Dermis microvascular lymphatic vessel endothelial cell (primary cell): ENCODE measurements around the gene PDE4D. TPM values are rescaled to one million over a fixed set of nuclear protein-coding genes. Genes with fewer than 3 reads are reported as not detected.

ENCODE experiments used
- DNase-seq, 2 donors: peaks; one replicate each; pipeline versions ENCODE4 v3.0.0 to v3.0.0-alpha.2; 2010; ENCODE audit warnings: low read depth in 2 of 2
- total RNA-seq: library from RNA; depleted of rRNA; stranded (reverse); fragments of >200 nt; gene quantifications from 2 replicates; pipeline ENCODE4 v1.2.1, GENCODE V29; 2014

The PDE4D gene
- total RNA-seq, 1 donor from 2014 or later, result 22.1 TPM

DNA sequence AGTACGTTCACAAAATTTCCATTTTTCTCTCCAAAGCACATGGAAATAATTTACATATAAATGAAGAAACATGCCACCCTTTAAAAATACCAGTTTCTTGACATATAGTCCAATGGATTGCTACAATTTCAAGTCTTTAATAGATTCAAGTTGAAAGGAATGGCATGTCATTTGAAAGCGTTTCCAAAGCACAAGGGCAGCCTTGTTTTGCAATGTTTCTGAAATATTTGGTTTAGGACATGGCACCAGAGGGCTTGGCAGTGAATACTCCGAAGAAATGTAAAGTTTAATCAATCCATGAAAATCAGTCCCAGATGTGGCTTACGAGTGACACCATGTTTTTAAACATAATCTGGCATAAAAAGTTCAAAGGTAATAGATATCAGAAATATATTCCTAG is 333.7 kb downstream of the PDE4D start:
- DNase-seq, result no peak

DNA sequence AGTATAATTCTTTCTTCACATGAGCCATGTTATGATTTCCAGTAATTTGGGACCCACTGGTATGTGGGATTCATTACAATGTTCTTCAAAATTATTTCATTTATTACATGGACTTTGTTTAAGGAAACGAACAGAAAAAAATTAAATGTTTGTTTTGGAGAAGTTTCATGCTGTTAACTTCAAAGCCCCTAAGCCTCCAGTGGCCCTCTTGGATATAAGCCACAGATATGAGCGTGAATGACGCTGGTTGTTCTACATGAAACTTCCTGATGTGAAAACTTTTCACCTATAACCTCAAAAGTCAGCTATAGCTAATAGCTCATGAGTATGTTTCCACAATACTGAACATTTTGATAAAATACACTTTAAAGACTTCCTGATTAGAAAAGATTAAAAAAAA is 334.2 kb downstream of the PDE4D start:
- peak; percentile 86 to 94 for DNase-seq

DNA sequence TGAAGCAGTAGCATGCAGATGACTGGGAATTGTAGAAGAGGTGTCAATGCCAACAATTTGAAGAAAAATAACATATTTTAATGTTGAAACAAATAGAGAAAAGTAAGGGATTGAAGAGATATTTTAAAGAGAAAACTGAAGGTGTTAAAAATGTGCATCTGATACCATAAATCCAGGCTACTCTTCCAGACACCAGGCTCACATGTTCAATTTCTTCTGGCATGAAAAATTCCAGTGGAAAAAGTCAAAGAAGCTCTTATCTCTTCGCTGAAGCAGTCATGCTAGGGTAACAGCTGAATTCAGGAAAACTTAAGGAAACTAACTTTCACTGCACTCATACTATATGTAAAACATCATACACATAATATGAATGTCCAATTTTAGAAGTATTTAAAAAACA is 335.0 kb downstream of the PDE4D start:
- DNase-seq, result no peak

DNA sequence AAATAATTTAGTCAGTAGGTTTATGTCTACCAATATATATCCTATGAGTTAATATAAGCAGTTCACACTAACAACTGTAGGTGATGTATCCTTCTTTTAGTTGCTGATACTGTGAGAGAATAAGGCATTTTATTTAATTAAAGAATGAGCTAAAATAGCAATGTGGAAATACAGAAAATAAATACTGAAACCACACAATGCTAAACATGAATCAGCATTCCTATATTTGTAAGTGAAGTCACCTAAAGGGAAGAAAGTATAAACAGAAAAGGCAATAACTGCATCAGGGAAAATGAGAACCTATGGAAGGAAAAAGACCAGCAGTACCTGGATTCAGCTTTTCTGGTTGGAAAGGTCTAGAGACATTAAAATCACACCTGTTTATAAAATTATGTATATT is 336.0 kb downstream of the PDE4D start:
- DNase-seq, result no peak

DNA sequence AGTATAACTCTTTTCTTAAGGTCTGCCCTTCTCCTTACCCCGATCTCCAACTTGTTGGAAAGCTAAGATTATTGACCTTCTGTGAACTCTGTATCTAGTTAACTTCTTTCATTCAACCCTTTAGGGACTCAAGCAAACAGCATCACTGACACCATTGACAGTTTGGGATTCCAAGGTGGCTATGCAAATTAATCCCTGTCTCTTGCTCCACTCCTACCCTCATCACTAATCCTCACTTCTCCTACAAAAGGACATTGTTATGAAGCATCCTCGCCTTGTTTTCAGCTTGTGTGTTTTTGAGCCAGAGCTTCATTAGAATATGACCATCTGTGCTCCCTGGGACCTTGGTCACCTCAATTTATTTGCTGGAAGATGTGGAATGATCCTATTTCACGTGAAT is 337.9 kb downstream of the PDE4D start:
- no peak for DNase-seq

DNA sequence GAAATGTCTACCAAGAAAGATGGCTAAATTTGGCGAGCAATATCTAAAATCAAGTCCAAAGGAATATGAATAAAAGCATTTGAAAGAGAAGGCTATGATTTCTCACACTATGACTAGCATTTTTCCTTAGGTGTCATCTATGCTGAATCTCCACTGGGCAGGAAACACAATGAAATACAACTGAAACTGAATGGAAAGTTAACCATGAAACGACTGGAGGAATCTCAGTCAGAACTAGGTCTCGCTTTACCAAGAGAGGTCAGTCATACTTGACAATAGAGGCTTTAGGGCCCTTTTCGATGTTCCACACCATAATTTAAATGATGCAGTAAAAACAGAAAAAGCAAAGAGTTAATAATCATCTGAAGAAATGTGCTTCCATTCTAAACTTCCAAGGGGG is 339.0 kb downstream of the PDE4D start:
- no peak for DNase-seq

DNA sequence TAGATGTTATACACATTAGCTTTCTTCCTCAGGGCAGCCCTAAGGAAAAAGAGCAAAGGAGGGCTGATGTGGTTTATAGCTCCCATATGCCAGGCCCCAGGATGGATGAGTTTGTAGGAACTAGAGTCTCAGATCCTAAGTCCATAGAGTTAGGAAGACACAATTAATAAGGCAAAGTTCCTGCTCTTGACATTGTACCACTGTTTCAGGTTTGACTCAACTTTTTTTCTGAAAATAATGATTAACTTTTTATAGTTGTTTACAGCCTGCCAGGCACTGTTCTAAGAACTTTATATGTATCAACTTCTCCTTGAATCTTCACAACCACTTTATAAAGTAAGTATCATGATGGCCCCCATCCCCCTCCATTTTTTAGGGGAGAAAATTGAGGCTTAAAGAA is 339.5 kb downstream of the PDE4D start:
- DNase-seq, result no peak

DNA sequence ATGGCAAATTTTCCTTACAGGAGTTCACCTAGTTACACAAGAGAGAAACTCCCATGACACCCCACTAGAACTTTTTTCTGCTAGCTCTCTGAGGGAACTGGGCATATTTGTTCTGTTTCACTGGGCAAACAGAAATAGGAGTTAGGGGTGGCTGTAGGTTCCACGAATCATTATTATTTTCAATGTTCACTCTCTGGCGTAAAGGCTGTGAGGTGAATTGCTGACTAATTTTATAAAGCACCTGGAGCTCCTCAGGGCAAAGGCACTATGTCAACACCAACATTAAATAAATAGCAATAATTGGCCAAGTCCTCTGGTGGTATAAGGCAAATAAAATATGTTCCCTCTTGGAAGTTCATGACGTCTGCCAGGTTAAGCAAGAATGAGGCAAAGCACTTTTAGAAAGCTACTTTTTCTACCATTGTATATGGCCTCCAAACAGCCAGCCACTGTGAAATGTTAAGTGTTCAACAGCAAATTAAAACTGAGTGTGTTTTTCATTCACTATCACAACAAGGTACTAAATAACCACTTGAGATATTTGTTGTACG is 344.6 kb downstream of the PDE4D start:
- no peak for DNase-seq

DNA sequence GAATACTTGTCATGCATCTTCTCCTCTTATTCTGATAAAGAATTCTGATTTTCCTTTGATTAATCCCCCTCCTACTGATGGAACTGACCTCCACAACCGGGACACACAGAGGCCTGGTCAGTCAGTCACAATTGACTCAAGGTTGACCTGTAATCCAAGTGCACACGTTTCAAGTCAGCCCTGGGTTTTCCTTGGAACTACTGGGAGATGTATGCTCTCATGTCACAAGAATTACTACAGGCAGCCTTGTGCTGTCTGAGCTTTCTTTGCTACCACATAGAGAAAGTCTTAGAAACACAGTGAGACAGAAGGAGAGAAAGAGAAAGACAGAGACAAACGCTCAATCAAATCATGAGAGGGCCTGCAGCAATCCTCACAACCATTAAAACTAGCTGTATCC is 345.8 kb downstream of the PDE4D start:
- DNase-seq, result no peak

DNA sequence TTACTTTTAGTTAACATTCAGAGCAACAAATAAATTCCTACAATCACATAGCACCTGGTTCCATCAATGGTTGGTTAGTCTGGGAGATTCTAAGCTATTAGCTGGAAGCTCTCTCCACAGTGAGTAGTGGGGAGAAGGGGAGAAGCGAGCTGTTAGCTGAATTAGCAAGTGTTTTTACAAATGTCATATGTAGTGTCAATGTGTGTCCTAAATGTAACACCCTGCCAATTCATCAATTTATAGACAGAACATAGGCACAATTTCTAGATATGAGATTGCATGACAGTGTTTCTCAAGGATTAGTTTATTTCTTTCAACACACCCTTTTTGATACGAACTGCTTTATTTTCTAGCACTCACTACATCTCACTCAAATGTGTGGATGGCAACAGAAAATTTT is 349.0 kb downstream of the PDE4D start:
- DNase-seq, result no peak

DNA sequence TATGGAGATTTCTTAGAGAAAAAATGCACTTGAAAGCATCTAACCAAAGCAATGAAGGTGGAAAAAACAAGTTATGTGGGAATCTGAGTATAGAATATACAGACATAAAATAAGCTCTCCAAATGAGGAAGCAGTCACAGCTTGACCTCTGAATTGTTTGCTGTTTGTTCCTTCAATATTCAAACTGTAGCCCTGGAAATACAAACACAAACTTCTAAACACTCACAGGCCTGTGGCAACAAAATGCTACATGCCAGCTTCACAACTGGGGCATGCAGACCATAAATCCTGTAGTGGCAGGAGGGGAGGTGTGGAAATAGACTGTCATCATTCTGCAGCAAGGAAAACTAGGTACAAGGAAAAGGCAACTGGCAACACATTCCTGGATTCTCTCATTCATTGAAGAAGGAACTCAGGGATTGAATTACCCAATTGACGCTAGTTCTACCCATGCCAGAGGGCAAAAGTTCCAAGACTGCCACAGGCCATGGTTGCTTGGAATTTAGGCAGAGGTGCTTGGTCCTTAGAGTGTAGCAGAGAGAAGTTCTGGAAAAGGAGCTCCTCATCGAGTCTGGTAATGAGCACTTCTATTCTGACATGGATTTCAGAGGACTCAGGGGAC is 349.6 kb downstream of the PDE4D start:
- peak; percentile 43 to 85 for DNase-seq

DNA sequence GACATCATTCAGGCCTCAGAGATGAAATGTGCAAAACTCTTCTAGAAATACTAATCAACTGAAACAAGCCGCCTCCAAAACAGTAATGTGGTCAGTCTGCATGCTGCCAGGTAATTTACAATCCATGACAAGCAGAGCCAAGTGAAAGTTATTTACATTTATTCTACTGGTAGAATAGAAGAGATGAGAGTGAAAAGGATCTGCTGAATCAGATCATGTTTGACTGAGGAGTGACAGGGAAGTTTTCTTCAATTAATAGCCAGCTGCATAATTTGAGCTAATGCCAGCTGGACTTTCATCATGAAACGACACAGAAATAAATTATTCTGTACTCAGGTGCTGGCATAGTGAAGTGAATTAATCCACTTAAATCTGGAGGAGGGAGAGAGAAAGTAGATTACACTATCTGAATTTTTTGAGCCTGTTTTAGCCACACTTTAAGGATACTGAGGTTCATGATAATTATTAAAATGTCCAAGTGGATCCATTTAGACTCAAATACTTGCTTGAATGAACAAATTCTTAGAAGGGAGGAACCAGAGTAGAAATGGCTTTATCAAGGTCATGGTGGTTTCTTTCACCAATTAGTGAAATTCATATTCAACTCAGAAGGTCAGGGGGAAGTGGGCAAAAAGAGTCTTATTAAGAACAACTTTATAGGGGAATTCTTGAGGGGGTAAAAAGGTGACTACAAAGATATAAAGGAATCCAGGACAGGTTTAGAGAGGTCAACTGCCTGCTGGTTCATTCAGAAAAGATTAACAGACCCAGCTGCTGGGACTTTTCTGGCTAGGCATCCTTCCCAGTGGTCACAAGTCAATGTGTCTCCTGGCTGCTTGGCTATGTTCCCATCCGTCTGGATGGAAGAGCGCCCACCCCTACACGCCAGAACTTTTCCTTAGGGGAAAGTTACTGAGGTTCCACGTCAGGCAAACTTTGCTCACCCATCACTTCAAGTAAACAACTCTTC is 350.4 kb downstream of the PDE4D start:
- peak; percentile 53 to 98 for DNase-seq

DNA sequence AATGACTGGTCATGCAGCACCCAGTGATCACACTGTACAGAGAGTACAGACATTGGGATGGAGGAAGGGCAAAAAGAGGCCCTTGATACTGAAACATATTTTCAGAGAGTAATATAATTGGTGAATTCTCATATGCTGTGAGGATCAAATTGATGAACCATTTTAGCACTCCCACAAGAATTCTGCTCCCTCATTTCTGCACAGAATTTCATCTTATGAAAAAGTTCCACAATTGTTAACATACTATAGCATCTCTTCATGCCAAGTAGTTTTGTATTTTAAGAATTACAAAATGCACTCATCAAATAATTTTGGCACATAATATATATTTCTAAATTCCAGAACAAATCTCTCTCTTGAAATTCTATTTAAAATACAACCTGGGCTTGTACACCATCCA is 351.2 kb downstream of the PDE4D start:
- DNase-seq, result no peak

DNA sequence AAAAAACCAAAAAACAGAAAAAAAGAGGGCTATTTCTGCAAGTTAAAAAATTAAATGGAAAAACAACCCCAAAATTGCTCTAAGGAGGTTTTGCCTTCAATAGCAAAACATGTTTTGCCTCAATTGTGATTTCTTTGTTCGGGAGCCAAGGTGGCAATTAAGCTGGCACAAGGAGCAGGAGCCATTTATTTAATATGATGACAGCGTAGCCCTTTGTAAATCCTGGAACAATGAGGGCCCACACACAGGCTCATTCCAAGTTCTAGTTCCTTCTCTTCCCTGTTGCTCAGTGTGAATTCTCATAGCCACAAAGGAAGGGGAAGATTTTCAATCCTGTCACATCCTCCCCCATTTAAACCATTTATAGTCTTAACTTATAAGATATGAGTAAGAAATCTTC is 353.2 kb downstream of the PDE4D start:
- peak in 1 of 2 donors; percentile 38 for DNase-seq

DNA sequence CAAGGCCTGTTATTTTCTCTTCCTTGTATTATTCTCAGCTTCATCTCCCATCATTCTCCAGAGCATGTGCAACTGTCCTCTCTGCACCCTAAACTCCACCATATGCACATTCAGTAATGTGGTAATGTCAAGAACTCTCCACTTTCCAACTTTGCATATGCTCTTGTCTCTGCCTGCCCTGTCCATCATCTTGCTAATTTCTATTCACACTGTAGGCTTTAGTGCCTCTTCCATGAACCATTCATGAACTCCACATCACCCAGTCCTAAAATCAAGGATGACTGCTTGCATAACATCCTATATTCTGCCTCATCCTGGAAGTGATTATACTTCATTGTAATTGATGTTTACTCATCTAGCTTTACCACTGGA is 354.8 kb downstream of the PDE4D start:
- DNase-seq, result no peak

DNA sequence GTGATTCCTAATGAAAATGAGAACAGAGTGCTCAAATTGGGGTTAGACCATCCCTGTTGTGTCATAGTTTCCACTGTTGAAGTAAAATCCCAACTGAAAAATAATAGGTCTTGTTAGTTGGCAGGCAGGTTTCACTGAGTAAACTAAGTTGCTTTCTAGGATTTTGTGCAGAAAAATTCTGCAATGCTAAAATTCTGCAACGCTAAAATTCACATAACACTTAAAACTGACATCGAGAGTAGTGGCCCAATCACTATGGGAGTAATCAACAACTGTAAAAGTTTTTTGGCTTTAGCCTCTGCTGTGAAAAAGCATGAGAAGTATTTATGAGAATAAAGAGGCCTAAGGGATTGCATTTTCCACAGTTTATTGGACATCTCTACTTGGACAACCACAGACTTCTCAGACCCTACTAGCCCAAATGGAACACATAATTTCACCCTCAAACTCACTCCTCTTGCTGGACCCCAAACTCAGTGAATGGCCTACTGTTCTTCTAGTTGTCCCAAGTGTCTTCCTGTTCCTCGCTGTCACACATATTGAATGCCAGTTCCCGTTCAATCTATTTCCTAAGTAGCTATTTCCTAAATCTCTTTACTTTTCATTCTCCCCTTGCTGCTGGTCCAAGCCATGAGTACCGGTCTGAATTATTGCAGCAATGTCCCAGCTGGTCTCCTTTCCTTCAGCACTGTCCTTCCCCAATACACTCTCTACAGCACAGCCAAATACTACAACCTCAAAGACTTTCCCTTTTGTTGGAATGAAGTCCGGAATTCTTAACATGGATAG is 355.4 kb downstream of the PDE4D start:
- no peak for DNase-seq

DNA sequence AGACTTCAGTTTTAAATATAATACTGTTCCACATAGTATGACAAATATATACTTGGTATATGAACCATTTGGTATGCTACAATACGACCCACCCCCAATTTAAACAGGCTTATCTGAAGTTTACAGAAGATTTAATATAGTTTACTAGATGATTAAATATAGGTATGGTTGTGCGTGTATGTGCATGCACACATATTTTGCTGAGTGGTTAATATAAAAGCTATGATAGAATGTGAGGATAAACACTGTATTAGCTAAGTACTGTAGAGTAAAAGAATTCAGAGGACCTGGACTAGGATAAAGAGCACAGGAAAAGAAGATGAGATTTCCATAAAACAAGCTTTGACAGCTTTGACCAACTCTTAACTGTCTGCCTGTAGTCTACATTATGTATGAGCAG is 356.7 kb downstream of the PDE4D start:
- DNase-seq, result no peak

DNA sequence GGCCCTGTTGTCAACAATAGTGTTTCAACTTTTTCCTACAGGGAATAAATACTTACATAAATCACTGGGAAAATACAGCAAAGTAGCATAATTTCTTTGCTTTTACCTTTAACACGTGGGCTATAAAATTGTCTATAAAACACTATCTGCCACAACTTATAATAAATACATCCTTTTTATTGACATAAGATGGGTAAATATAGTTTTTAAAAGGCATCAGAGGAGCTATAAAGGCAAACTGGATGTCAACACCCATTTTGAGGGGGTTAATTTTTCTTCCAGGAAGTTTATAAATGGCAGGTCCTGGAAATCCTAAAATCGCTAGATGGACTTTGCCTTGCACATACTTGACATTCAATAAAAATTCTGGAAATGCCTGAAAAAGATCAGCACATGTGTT is 358.0 kb downstream of the PDE4D start:
- no peak for DNase-seq

DNA sequence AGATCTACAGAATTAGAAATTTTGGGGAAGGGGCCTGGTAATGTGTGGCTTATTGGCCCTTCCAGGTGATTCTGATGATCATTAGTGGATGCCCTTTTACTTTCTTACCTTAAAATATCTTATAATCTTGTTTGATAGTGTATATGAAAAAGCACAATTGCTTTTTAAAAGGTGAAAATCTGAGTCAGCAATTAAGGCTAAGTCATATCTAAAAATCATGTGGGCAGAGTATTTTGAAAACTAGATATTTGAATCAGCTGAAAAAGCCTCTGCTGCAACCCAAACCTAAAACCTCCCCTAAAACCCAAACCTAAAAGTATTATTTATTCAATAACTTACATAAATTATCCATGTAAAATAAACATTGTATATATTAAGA is 359.8 kb downstream of the PDE4D start:
- DNase-seq, result no peak

DNA sequence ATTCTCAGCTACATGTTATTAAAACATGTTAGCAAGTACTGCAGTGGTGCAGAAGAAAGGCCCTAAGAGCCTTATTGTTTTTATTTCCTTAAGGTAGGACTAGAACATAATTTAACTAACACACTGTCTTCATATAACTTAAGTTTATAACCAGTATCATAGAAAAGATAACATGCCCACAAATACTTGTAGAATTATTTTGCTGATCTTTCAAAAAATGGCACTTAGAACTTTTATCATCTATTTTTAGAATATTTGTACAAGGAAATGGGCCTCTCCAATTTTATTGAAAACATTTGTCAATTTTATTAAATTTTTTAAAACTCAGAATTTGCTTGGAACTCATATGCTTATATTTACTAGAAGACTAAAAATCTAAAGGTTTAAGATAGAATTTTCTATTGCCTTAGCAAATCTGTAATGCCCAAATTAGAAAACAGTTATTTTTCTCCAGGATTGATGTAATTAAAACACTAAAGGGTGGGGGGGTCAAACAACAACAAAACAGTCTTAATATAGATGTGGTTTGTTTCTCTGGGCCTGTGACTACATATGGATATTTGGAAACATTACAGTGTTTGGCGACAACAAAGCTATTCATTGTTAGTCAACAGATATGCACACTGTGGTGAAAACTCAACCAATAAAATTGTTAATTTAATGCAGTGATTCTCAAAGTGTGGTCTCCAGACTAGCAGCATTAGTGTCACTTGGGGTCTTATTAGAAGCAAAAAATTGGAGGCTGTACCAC is 360.4 kb downstream of the PDE4D start:
- no peak for DNase-seq

DNA sequence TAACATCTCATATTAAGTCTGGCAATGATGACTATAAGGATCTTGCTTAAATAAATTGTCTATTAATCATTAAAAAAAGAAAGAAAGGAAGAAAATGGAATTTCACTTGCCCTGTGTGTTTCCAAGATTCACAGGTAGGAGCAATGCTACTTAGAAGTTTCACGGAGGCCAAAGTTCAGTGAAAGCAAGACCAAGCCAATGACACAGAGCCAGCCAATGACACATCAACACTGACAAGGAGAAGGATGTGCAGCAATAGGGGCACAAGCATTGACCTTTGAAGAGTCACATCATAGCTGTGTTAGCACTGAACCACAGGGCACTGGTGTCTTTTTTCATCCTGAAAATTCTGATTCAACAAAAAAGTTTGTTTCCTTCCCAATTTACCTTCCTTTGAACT is 364.3 kb downstream of the PDE4D start:
- no peak for DNase-seq
